GM23248 (cell line): ENCODE results near the gene PROM2.

ENCODE experiments used
- EZH2 ChIP-seq: fragments of 200-600 bp; sonication (generic); IDR thresholded peaks from 2 replicates; pipeline ENCODE4 v1.6.1; 2018; ENCODE audit warnings: antibody characterized with exemption, mild to moderate bottlenecking; ENCODE audit not compliant: insufficient read depth, poor library complexity, severe bottlenecking
- EZH2phosphoT487 ChIP-seq: fragments of 200-600 bp; sonication (generic); IDR thresholded peaks from 2 replicates; pipeline ENCODE4 v1.6.1; 2018; ENCODE audit warnings: antibody characterized with exemption, moderate library complexity, mild to moderate bottlenecking, low read depth; ENCODE audit not compliant: insufficient read depth

- TF ChIP-seq EZH2 (no peak), EZH2phosphoT487 (no peak)
Measured at GRCh38 chr2:95327861-95328260, 53.6 kb downstream of the PROM2 start.
